Lower leg skin (tissue), 4 donors: ENCODE measurements around the gene FGGY. TPM values are rescaled to one million over a fixed set of nuclear protein-coding genes. Genes with fewer than 3 reads are reported as not detected.

Experiments used
- DNase-seq, 2 donors: peaks; one replicate each; pipeline ENCODE4 v3.0.0-alpha.2; 2019; ENCODE audit warnings: low spot score in 2 of 2
- H3K4me3 ChIP-seq: fragments of 200-600 bp; sonication (generic); 2 replicates; pipeline ENCODE4 v1.5.1; 2017; ENCODE audit warnings: mild to moderate bottlenecking, low read depth; ENCODE audit not compliant: poor library complexity, severe bottlenecking
- POLR2A ChIP-seq, 2 donors: fragments of 450-650 bp; IDR thresholded peaks; one replicate each; pipeline ENCODE4 v1.6.1; 2016 to 2017; ENCODE audit warnings: antibody characterized with exemption in 2 of 2, mild to moderate bottlenecking in 1 of 2, moderate library complexity in 1 of 2
- WGBS, 2 donors: methylation state at CpG; one replicate each; pipeline ENCODE4 v1.1.5; 2018; 5-methylcytosine and 5-hydroxymethylcytosine counted together
- intact Hi-C: fragments of 100-400 bp; cut with DNase I; formaldehyde crosslinking; loops from one replicate; pipeline ENCODE4 v1.15.0; 2023; ENCODE audit warnings: low total_unique reads
- total RNA-seq, 4 donors: library from RNA; depleted of rRNA; stranded (reverse); fragments of >200 nt; gene quantifications; one replicate each; pipeline ENCODE4 v1.1.0, GENCODE V29; 2016
- TF ChIP-seq, protein P1 (sequence below), 3 donors: fragments of 450-650 bp; IDR thresholded peaks; one replicate each; pipeline ENCODE4 v1.5.1; 2016; ENCODE audit warnings: antibody characterized with exemption in 3 of 3, mild to moderate bottlenecking in 3 of 3, moderate library complexity in 2 of 3

FGGY gene
- total RNA-seq, 4 donors from 2014 or later: 10.0 to 29.5 (median 17.5) TPM

DNA sequence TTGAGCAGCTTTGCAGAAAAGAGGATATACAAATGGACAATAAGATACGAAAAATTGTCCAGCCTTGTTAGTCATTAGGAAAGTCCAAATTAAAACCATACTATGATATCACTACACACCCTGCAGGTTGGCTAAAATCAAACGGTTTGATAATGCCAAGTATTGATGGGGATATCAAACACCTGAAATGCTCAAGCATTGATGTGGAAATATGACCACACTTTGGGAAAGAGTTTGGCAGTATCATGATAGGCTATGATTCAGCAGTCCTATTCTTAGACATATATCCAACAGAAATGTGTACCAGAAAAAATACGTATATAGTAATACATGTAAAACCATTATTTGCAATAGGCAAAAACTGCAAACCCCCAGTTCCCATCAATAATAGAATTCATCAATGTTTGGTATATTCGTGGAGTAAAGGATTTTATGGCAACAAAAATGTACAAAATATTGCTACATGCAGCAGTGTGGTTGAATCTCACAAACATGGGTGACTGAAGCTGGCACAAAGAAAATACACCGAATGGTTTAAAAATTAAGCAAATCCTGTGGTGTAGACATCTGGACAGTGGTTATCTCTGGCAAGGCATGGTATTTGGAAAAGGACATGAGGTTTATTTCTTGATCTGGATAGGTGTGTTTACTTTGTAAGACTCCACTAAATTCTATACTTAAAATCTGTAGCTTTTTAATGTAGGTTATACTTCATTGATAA lies 243.2 kb downstream of the FGGY start:
- DNase-seq: no peak
- no peak overlapping the region for H3K4me3 ChIP-seq
- WGBS, 2 donors: 68 to 82% methylated on average over 5 of the region's 5 CpGs
- intact Hi-C loops: no loop called here
- no peak for TF ChIP-seq POLR2A (IDR thresholded peaks at IDR 0.05)
- TF ChIP-seq, protein P1, sequence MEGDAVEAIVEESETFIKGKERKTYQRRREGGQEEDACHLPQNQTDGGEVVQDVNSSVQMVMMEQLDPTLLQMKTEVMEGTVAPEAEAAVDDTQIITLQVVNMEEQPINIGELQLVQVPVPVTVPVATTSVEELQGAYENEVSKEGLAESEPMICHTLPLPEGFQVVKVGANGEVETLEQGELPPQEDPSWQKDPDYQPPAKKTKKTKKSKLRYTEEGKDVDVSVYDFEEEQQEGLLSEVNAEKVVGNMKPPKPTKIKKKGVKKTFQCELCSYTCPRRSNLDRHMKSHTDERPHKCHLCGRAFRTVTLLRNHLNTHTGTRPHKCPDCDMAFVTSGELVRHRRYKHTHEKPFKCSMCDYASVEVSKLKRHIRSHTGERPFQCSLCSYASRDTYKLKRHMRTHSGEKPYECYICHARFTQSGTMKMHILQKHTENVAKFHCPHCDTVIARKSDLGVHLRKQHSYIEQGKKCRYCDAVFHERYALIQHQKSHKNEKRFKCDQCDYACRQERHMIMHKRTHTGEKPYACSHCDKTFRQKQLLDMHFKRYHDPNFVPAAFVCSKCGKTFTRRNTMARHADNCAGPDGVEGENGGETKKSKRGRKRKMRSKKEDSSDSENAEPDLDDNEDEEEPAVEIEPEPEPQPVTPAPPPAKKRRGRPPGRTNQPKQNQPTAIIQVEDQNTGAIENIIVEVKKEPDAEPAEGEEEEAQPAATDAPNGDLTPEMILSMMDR (IDR thresholded peaks at IDR 0.05): no peak

DNA sequence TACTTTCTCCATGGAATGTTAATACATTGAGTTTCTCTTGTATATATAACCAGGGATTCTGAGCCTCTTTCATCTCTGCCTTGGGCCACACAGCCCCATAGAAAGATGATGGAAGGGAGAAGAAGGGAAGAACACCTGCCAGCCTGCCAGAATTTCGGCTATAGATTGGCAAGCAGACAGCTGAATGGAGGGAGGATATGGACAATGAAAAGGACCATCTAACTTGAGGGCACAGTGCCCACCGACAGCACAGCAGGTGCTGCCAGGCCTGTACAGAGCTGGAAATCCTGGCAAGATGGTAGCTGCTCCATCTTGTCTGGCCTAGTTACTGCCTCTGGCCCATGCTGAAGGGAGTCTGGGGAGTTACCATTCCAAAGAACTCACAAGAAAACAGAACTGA lies 244.3 kb downstream of the FGGY start:
- TF ChIP-seq, protein P1 (IDR thresholded peaks at IDR 0.05): no peak
- TF ChIP-seq POLR2A (IDR thresholded peaks at IDR 0.05): no peak
- intact Hi-C loops: no loop called here
- WGBS, 2 donors: 69 to 79% methylated on average over 2 of the region's 2 CpGs
- H3K4me3 ChIP-seq: no peak overlapping the region
- DNase-seq: no peak

DNA sequence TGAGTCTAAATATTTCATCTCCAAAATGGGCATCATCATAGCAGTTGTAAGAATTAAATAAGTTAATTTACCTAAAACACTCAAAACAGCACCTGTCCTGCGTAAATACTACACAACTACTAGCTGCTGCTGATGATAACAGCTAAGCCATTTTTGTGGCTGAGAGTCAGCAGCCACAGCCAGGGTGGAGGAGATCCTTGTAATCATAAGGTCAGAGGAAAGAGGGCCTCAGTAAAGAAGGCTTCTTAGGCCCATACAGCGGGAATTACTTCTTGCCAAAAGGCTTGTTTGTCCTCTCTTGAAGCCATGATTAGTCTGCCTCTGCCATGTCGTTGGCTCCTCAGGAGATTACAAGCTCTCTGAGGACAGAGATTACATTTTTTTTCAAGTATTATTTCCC lies 245.0 kb downstream of the FGGY start:
- TF ChIP-seq, protein P1 (IDR thresholded peaks at IDR 0.05): no peak
- no peak for TF ChIP-seq POLR2A (IDR thresholded peaks at IDR 0.05)
- no peak overlapping the region for H3K4me3 ChIP-seq
- DNase-seq: no peak
- WGBS, 2 donors: 92 to 93% methylated on average over 3 of the region's 3 CpGs
- intact Hi-C loops: no loop called here

DNA sequence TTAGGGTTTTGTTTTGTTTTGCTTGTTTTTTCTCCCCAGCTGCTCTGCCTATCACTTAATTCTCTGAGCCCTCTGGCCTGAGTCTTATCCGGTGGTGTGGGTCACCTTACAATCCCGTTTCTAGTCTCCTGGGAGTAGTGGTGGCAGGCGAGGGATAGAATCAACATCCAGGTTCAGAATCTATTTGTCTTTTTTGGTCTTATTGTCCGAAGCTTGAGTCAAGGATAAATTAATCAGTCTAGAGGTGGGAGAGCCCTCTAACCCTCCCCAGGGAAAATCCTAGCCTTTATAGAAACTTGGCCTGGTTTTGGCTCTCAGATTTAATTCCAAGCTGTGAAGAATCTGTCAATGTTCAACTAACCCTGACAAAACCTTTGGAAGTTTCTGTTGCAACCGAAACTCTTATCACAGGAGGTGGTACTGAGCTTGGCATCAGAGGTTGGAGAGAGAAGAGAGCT lies 246.3 kb downstream of the FGGY start:
- intact Hi-C loops: no loop called here
- 81 to 85% methylated on average over 5 of the region's 5 CpGs for WGBS, 2 donors
- TF ChIP-seq, protein P1 (IDR thresholded peaks at IDR 0.05): no peak
- no peak for TF ChIP-seq POLR2A (IDR thresholded peaks at IDR 0.05)
- DNase-seq: no peak
- H3K4me3 ChIP-seq: no peak overlapping the region

DNA sequence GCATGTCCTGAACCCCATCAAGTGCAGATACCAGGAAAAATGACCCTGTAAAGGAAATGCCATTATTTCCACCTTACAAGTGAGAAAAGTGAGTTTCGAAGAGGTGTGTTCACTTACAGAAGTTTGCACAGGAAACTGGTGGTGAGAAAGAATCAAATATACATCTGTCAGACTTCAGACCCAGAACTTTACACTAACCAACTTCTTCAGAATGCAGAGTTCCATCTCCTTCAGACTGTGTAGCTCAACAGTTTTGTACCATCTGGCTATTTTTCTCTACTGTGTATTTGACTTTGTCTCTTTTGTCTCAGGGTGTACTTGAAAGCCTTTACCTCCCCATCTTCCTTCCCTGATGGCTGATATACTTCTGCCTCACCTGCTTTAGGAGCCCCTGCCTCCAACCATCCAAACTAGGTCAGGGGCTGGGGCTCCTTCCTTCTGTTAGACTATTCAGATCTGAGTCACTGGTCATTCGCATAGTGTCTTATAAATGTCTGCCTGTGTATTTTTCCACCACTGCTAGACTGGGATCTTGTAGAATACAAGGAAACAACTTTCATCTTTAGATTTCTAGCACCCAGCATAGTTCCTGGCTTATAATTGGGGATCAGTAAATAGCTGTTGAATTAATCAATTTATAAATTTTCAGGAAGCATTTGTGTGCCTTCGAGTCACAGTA lies 247.9 kb downstream of the FGGY start:
- no peak for DNase-seq
- intact Hi-C loops: no loop called here
- TF ChIP-seq, protein P1 (IDR thresholded peaks at IDR 0.05): no peak
- TF ChIP-seq POLR2A (IDR thresholded peaks at IDR 0.05): no peak
- WGBS, 2 donors: 95 to 97% methylated on average over 3 of the region's 3 CpGs
- no peak overlapping the region for H3K4me3 ChIP-seq
